Neural cell (in vitro differentiated cells): Measurements from ENCODE around the gene NR5A1. TPM values are rescaled to one million over a fixed set of nuclear protein-coding genes. Genes with fewer than 3 reads are reported as not detected.

Experiments
- H2AFZ ChIP-seq: fragments of 200-600, 300-800 bp; sonication (generic), shearing (Covaris generic); 2 replicates; pipeline ENCODE4 v1.6.0; 2014; ENCODE audit warnings: low read depth, mild to moderate bottlenecking, antibody characterized with exemption, low read length, moderate library complexity
- H3F3A ChIP-seq: fragments of 200-600 bp; shearing (Covaris generic); 2 replicates; pipeline ENCODE4 v1.6.1; 2016; ENCODE audit warnings: mild to moderate bottlenecking, moderate library complexity, mixed read lengths, antibody characterized with exemption, low read length; ENCODE audit not compliant: insufficient read depth, poor library complexity, severe bottlenecking
- H3K27ac ChIP-seq: fragments of 200-600, 300-800 bp; sonication (generic), shearing (Covaris generic); 2 replicates; pipeline ENCODE4 v1.5.1; 2014; ENCODE audit warnings: mild to moderate bottlenecking, low read length, moderate library complexity
- H3K27me3 ChIP-seq: fragments of 300-800, 200-600 bp; sonication (generic), shearing (Covaris generic); 2 replicates; pipeline ENCODE4 v1.6.0; 2014; ENCODE audit warnings: mild to moderate bottlenecking, low read depth, low read length, moderate library complexity; ENCODE audit not compliant: insufficient read depth
- H3K36me3 ChIP-seq: fragments of 300-800, 200-600 bp; sonication (generic), shearing (Covaris generic); 2 replicates; pipeline ENCODE4 v1.5.1; 2014; ENCODE audit warnings: mild to moderate bottlenecking, antibody characterized with exemption, low read length, moderate library complexity; ENCODE audit not compliant: insufficient read depth
- H3K4me2 ChIP-seq: fragments of 300-800, 200-600 bp; sonication (generic), shearing (Covaris generic); 2 replicates; pipeline ENCODE4 v1.6.0; 2014; ENCODE audit warnings: mild to moderate bottlenecking, low read length
- H3K4me3 ChIP-seq: fragments of 300-800, 200-600 bp; sonication (generic), shearing (Covaris generic); 2 replicates; pipeline ENCODE4 v1.5.1; 2014; ENCODE audit warnings: mild to moderate bottlenecking, low read length, moderate library complexity
- H3K79me2 ChIP-seq: fragments of 200-600 bp; shearing (Covaris generic); replicated peaks from 2 replicates; pipeline ENCODE4 v1.6.0; 2014; ENCODE audit warnings: mild to moderate bottlenecking, low read length, moderate library complexity; ENCODE audit not compliant: insufficient read depth
- H3K9ac ChIP-seq: fragments of 300-800, 200-600 bp; sonication (generic), shearing (Covaris generic); 2 replicates; pipeline ENCODE4 v1.6.1; 2016; ENCODE audit warnings: mild to moderate bottlenecking, low read length, mixed read lengths
- H3K9me2 ChIP-seq: fragments of 200-600 bp; shearing (Covaris generic); 2 replicates; pipeline ENCODE4 v1.6.1; 2016; ENCODE audit warnings: mild to moderate bottlenecking, low read length, mixed read lengths; ENCODE audit not compliant: insufficient read depth
- H3K9me3 ChIP-seq: fragments of 200-600, 300-800 bp; sonication (generic), shearing (Covaris generic); 2 replicates; pipeline ENCODE4 v1.6.1; 2016; ENCODE audit warnings: mild to moderate bottlenecking, mixed run types, low read length, moderate library complexity, mixed read lengths
- H4K20me1 ChIP-seq: fragments of 200-600 bp; shearing (Covaris generic); 2 replicates; pipeline ENCODE4 v1.6.1; 2016; ENCODE audit warnings: mild to moderate bottlenecking, mixed run types; ENCODE audit not compliant: insufficient read depth
- CTCF ChIP-seq: fragments of 450-650 bp; IDR thresholded peaks from 2 replicates; pipeline ENCODE4 v1.5.1; 2014; ENCODE audit warnings: antibody characterized with exemption, mild to moderate bottlenecking, moderate library complexity; ENCODE audit not compliant: poor library complexity, severe bottlenecking
- EP300 ChIP-seq: fragments of 450-650 bp; conservative IDR thresholded peaks from 2 replicates; pipeline ENCODE4 v1.6.1; 2014; ENCODE audit warnings: antibody characterized with exemption, mild to moderate bottlenecking, moderate library complexity; ENCODE audit not compliant: poor library complexity, severe bottlenecking
- EZH2 ChIP-seq: fragments of 200-600, 300-800 bp; shearing (Covaris generic), sonication (generic); IDR thresholded peaks from 2 replicates; pipeline ENCODE4 v1.6.1; 2014; ENCODE audit warnings: antibody characterized with exemption, low read length, borderline replicate concordance, mild to moderate bottlenecking; ENCODE audit not compliant: insufficient read depth, poor library complexity, severe bottlenecking
- MXI1 ChIP-seq: fragments of 450-650 bp; conservative IDR thresholded peaks from 2 replicates; pipeline ENCODE4 v1.6.1; 2014; ENCODE audit warnings: antibody characterized with exemption, mild to moderate bottlenecking; ENCODE audit not compliant: poor library complexity, severe bottlenecking
- POLR2AphosphoS5 ChIP-seq: IDR thresholded peaks from 2 replicates; pipeline ENCODE4 v1.6.1; 2012
- RAD21 ChIP-seq: fragments of 450-650 bp; conservative IDR thresholded peaks from 2 replicates; pipeline ENCODE4 v1.6.1; 2014; ENCODE audit warnings: antibody characterized with exemption, mild to moderate bottlenecking, moderate library complexity
- SMC3 ChIP-seq: fragments of 450-650 bp; conservative IDR thresholded peaks from 2 replicates; pipeline ENCODE4 v1.6.1; 2014; ENCODE audit warnings: antibody characterized with exemption, mild to moderate bottlenecking, moderate library complexity; ENCODE audit not compliant: poor library complexity
- TAF1 ChIP-seq: IDR thresholded peaks from 2 replicates; pipeline ENCODE4 v1.6.1; 2012; ENCODE audit warnings: low read depth
- polyA plus RNA-seq: library from polyadenylated mRNA; depleted of rRNA; stranded (reverse); fragments of >200 nt; gene quantifications from 2 replicates; pipeline ENCODE4 v1.2.3, GENCODE V29; 2014
- TF ChIP-seq, protein P1 (sequence below): IDR thresholded peaks from 2 replicates; pipeline ENCODE4 v1.6.1; 2012; ENCODE audit warnings: borderline replicate concordance

The NR5A1 gene
- polyA plus RNA-seq, 1 donor from 2014 or later, result 0.09 TPM

- H3K9me2 ChIP-seq, result no peaks in the 10 kb centered on the region
- H3K9ac ChIP-seq, result no peak overlapping the region
- no peaks in the 10 kb centered on the region for H3K27me3 ChIP-seq
- H3K36me3 ChIP-seq, result no peaks in the 10 kb centered on the region
- H4K20me1 ChIP-seq, result no peaks in the 10 kb centered on the region
- TF ChIP-seq POLR2AphosphoS5 (no peak), MXI1 (no peak), EP300 (no peak), CTCF (no peak), TAF1 (no peak), EZH2 (no peak), RAD21 (no peak), SMC3 (no peak)
- TF ChIP-seq, protein P1, sequence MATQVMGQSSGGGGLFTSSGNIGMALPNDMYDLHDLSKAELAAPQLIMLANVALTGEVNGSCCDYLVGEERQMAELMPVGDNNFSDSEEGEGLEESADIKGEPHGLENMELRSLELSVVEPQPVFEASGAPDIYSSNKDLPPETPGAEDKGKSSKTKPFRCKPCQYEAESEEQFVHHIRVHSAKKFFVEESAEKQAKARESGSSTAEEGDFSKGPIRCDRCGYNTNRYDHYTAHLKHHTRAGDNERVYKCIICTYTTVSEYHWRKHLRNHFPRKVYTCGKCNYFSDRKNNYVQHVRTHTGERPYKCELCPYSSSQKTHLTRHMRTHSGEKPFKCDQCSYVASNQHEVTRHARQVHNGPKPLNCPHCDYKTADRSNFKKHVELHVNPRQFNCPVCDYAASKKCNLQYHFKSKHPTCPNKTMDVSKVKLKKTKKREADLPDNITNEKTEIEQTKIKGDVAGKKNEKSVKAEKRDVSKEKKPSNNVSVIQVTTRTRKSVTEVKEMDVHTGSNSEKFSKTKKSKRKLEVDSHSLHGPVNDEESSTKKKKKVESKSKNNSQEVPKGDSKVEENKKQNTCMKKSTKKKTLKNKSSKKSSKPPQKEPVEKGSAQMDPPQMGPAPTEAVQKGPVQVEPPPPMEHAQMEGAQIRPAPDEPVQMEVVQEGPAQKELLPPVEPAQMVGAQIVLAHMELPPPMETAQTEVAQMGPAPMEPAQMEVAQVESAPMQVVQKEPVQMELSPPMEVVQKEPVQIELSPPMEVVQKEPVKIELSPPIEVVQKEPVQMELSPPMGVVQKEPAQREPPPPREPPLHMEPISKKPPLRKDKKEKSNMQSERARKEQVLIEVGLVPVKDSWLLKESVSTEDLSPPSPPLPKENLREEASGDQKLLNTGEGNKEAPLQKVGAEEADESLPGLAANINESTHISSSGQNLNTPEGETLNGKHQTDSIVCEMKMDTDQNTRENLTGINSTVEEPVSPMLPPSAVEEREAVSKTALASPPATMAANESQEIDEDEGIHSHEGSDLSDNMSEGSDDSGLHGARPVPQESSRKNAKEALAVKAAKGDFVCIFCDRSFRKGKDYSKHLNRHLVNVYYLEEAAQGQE, result no peak
- H3K9me3 ChIP-seq, result no peaks in the 10 kb centered on the region
- no peak overlapping the region for H3K4me2 ChIP-seq
- no peaks in the 10 kb centered on the region for H3F3A ChIP-seq
- no peak overlapping the region for H2AFZ ChIP-seq
- no peaks in the 10 kb centered on the region for H3K79me2 ChIP-seq
- no peak overlapping the region for H3K27ac ChIP-seq
- no peak overlapping the region for H3K4me3 ChIP-seq
These were observed 5.6 kb upstream of the NR5A1 start for GRCh38 chr9:124512806-124513204.

GRCh38 chr9:124511891-124512805, 4.9 kb upstream of the NR5A1 start:
- H2AFZ ChIP-seq, result no peak overlapping the region
- no peaks in the 10 kb centered on the region for H4K20me1 ChIP-seq
- no peaks in the 10 kb centered on the region for H3K9me2 ChIP-seq
- no peak overlapping the region for H3K27ac ChIP-seq
- no peaks in the 10 kb centered on the region for H3K9me3 ChIP-seq
- H3F3A ChIP-seq, result no peaks in the 10 kb centered on the region
- no peaks in the 10 kb centered on the region for H3K36me3 ChIP-seq
- H3K4me2 ChIP-seq, result no peak overlapping the region
- no peak overlapping the region for H3K4me3 ChIP-seq
- TF ChIP-seq EP300 (no peak), TAF1 (no peak), EZH2 (no peak), CTCF (no peak), POLR2AphosphoS5 (no peak), MXI1 (no peak)
- TF ChIP-seq, protein P1, result no peak
- H3K79me2 ChIP-seq, result no peaks in the 10 kb centered on the region
- no peak overlapping the region for H3K9ac ChIP-seq
- H3K27me3 ChIP-seq, result no peaks in the 10 kb centered on the region
